Measurements from ENCODE around the gene DDHD1. TPM values are rescaled to one million over a fixed set of nuclear protein-coding genes. Genes with fewer than 3 reads are reported as not detected.

The DDHD1 gene
- total RNA-seq, 1 experiment from 2014 or later, result 10.6 TPM

DNA sequence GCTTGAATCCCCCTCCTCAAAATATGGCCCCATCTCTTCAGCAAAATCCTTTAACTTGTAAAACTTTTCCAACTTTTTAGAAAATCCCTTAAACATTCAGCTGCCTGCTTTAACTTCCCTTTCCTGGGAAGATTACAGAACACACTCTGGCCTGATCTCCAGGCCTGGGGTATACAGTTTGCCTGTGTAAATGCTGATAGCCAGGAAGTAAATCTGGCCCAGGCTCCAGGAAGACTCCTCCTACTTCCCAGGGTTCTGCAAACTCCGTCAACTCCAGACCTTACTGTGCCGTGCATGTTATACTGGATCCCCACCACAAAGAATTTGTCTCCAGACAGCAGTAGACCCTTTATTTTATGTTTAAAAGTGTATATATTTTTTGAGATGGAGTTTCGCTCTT lies 135.3 kb downstream of the DDHD1 start:
- H3K9me3 ChIP-seq (ENCODE audit: low read length), result no peaks in the 10 kb centered on the region
- no peak overlapping the region for H3K9ac ChIP-seq (ENCODE audit: low read length)
- no peak overlapping the region for H2AFZ ChIP-seq (ENCODE audit: low read length)
- no peak for TF ChIP-seq EZH2 (IDR thresholded peaks at IDR 0.05; ENCODE audit: low read length, unreplicated experiment)
- no peak for TF ChIP-seq EZH2phosphoT487 (IDR thresholded peaks at IDR 0.05; ENCODE audit: borderline replicate concordance, low read length)
- TF ChIP-seq, protein P1, sequence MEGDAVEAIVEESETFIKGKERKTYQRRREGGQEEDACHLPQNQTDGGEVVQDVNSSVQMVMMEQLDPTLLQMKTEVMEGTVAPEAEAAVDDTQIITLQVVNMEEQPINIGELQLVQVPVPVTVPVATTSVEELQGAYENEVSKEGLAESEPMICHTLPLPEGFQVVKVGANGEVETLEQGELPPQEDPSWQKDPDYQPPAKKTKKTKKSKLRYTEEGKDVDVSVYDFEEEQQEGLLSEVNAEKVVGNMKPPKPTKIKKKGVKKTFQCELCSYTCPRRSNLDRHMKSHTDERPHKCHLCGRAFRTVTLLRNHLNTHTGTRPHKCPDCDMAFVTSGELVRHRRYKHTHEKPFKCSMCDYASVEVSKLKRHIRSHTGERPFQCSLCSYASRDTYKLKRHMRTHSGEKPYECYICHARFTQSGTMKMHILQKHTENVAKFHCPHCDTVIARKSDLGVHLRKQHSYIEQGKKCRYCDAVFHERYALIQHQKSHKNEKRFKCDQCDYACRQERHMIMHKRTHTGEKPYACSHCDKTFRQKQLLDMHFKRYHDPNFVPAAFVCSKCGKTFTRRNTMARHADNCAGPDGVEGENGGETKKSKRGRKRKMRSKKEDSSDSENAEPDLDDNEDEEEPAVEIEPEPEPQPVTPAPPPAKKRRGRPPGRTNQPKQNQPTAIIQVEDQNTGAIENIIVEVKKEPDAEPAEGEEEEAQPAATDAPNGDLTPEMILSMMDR (conservative IDR thresholded peaks at IDR 0.05; ENCODE audit: low read depth, low read length), result no peak
- no peak overlapping the region for H3K4me3 ChIP-seq (ENCODE audit: low read length)
- H3K36me3 ChIP-seq (ENCODE audit: low read depth, low read length), result no peaks in the 10 kb centered on the region
- no peaks in the 10 kb centered on the region for H4K20me1 ChIP-seq (ENCODE audit: low read length)
- DNase-seq, result no peak
- H3K4me2 ChIP-seq (ENCODE audit: low read length), result no peak overlapping the region
- ChIA-PET CTCF (no interaction called here), POLR2A (ENCODE audit: unreplicated experiment) (interaction anchor here (0.8 kb wide), 1 partner anchor 20 kb away, joined by 3 read pairs; no protein-coding TSS in a partner anchor)
- no peak for ATAC-seq
- H3K4me1 ChIP-seq (ENCODE audit: insufficient read depth, low read length), result peaks cover 10% of the 10 kb centered on the region
- H3F3A ChIP-seq (ENCODE audit: low read length, unreplicated experiment), result no peaks in the 10 kb centered on the region
- BruUV-seq (replicated peaks), result no TSS peak
- intact Hi-C loops (cut with micrococcal nuclease), result no loop called here
- H3K79me2 ChIP-seq (ENCODE audit: low read length), result no peaks in the 10 kb centered on the region
- H3K27ac ChIP-seq (ENCODE audit: low read length), result no peak overlapping the region
- H3K9me2 ChIP-seq (replicated peaks; ENCODE audit: low read length), result no peaks in the 10 kb centered on the region
- no peaks in the 10 kb centered on the region for H3K27me3 ChIP-seq (ENCODE audit: low read length)

DNA sequence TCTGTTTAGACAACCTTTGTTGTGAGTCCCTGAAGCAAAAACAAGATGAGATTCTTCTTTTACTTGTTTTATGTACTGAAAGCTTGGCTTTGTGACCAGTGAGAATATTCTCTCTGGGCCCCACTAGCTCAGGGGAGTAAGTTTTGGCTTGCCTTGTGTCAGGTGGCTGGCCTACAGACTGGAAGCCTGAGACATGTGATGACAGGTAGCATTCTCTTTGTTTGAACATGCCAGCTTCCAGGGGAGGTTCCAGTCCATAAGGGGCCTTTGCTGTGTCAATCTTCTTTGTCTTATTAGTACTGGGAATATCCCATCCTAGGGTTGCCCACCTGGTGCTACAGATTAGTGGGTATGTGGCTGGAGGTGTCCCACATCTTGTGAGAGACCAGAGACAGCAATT lies 136.2 kb downstream of the DDHD1 start:
- Histone ChIP-seq H3K9ac (ENCODE audit: low read length) (no peak overlapping the region), H3K9me3 (ENCODE audit: low read length) (no peaks in the 10 kb centered on the region), H3K79me2 (ENCODE audit: low read length) (no peaks in the 10 kb centered on the region), H3K4me2 (ENCODE audit: low read length) (no peak overlapping the region), H3K27me3 (ENCODE audit: low read length) (no peaks in the 10 kb centered on the region), H3K36me3 (ENCODE audit: low read depth, low read length) (no peaks in the 10 kb centered on the region), H3F3A (ENCODE audit: low read length, unreplicated experiment) (no peaks in the 10 kb centered on the region), H3K4me3 (ENCODE audit: low read length) (no peak overlapping the region), H3K4me1 (ENCODE audit: insufficient read depth, low read length) (0 out of 2 replicates have a peak, but pooled peaks cover under 1% of the 10 kb centered on the region), H2AFZ (ENCODE audit: low read length) (no peak overlapping the region), H3K27ac (ENCODE audit: low read length) (no peak overlapping the region), H4K20me1 (ENCODE audit: low read length) (no peaks in the 10 kb centered on the region), H3K9me2 (replicated peaks; ENCODE audit: low read length) (no peaks in the 10 kb centered on the region)
- intact Hi-C loops (cut with micrococcal nuclease), result no loop called here
- ATAC-seq, result no peak
- no TSS peak for BruUV-seq (replicated peaks)
- ChIA-PET POLR2A (ENCODE audit: unreplicated experiment) (no interaction called here), CTCF (no interaction called here)
- TF ChIP-seq EZH2phosphoT487 (IDR thresholded peaks at IDR 0.05; ENCODE audit: borderline replicate concordance, low read length) (no peak), EZH2 (IDR thresholded peaks at IDR 0.05; ENCODE audit: low read length, unreplicated experiment) (no peak)
- TF ChIP-seq, protein P1 (conservative IDR thresholded peaks at IDR 0.05; ENCODE audit: low read depth, low read length), result no peak
- no peak for DNase-seq

DNA sequence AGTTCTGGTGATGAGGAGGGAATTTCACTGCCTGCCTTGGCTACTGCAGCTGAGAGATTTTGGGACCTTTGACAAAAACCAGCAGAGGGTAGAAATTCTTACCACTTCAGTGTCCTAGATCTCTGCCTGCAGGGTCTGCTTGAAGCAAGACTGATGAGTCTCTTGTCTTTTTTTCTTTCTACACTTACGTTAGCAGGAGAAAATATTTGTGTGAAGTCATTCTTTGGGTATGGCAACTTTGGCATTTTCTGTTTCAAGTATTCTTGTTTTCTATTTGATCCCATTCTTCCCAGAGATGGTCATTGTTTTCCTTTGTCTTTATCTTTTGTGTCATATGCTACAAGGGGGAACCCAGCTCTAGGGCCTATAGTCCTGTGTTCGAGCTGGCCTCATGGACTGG lies 136.6 kb downstream of the DDHD1 start:
- Histone ChIP-seq H2AFZ (ENCODE audit: low read length) (no peak overlapping the region), H3K9me2 (replicated peaks; ENCODE audit: low read length) (no peaks in the 10 kb centered on the region), H3K9me3 (ENCODE audit: low read length) (no peaks in the 10 kb centered on the region), H4K20me1 (ENCODE audit: low read length) (no peaks in the 10 kb centered on the region), H3K4me3 (ENCODE audit: low read length) (no peak overlapping the region), H3K79me2 (ENCODE audit: low read length) (no peaks in the 10 kb centered on the region), H3K4me1 (ENCODE audit: insufficient read depth, low read length) (peaks cover 1% of the 10 kb centered on the region), H3F3A (ENCODE audit: low read length, unreplicated experiment) (no peaks in the 10 kb centered on the region), H3K36me3 (ENCODE audit: low read depth, low read length) (no peaks in the 10 kb centered on the region), H3K27me3 (ENCODE audit: low read length) (no peaks in the 10 kb centered on the region), H3K27ac (ENCODE audit: low read length) (no peak overlapping the region), H3K4me2 (ENCODE audit: low read length) (no peak overlapping the region), H3K9ac (ENCODE audit: low read length) (no peak overlapping the region)
- intact Hi-C loops (cut with micrococcal nuclease), result no loop called here
- TF ChIP-seq, protein P1 (conservative IDR thresholded peaks at IDR 0.05; ENCODE audit: low read depth, low read length), result no peak
- TF ChIP-seq EZH2 (IDR thresholded peaks at IDR 0.05; ENCODE audit: low read length, unreplicated experiment) (no peak), EZH2phosphoT487 (IDR thresholded peaks at IDR 0.05; ENCODE audit: borderline replicate concordance, low read length) (no peak)
- DNase-seq, result no peak
- ChIA-PET CTCF (no interaction called here), POLR2A (ENCODE audit: unreplicated experiment) (no interaction called here)
- ATAC-seq, result no peak
- BruUV-seq (replicated peaks), result no TSS peak
